Measurements from ENCODE around the gene ATAD2B. TPM values are rescaled to one million over a fixed set of nuclear protein-coding genes. Genes with fewer than 3 reads are reported as not detected.

ATAD2B gene
- total RNA-seq, 1 donor from 2014 or later: 8.1 TPM

- Histone ChIP-seq H3K27me3 (ENCODE audit: control insufficient read depth, insufficient read depth, low read length) (no peaks in the 10 kb centered on the region), H3K4me3 (ENCODE audit: low read depth, low read length) (no peak overlapping the region), H3K36me3 (ENCODE audit: control insufficient read depth, insufficient read depth, low read length) (peaks cover 1% of the 10 kb centered on the region)
- no peak for DNase-seq (ENCODE audit: low read depth)
- TF ChIP-seq, protein P1, sequence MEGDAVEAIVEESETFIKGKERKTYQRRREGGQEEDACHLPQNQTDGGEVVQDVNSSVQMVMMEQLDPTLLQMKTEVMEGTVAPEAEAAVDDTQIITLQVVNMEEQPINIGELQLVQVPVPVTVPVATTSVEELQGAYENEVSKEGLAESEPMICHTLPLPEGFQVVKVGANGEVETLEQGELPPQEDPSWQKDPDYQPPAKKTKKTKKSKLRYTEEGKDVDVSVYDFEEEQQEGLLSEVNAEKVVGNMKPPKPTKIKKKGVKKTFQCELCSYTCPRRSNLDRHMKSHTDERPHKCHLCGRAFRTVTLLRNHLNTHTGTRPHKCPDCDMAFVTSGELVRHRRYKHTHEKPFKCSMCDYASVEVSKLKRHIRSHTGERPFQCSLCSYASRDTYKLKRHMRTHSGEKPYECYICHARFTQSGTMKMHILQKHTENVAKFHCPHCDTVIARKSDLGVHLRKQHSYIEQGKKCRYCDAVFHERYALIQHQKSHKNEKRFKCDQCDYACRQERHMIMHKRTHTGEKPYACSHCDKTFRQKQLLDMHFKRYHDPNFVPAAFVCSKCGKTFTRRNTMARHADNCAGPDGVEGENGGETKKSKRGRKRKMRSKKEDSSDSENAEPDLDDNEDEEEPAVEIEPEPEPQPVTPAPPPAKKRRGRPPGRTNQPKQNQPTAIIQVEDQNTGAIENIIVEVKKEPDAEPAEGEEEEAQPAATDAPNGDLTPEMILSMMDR (IDR thresholded peaks at IDR 0.05; ENCODE audit: insufficient read depth, low read length, poor library complexity, severe bottlenecking): no peak
Measured at GRCh38 chr2:23859234-23859633, 67.7 kb downstream of the ATAD2B start.

GRCh38 chr2:23850564-23851256 is 76.2 kb downstream of the ATAD2B start:
- Histone ChIP-seq H3K27me3 (ENCODE audit: control insufficient read depth, insufficient read depth, low read length) (no peaks in the 10 kb centered on the region), H3K36me3 (ENCODE audit: control insufficient read depth, insufficient read depth, low read length) (peaks cover 1% of the 10 kb centered on the region), H3K4me3 (ENCODE audit: low read depth, low read length) (no peak overlapping the region)
- DNase-seq (ENCODE audit: low read depth): no peak
- TF ChIP-seq, protein P1 (IDR thresholded peaks at IDR 0.05; ENCODE audit: insufficient read depth, low read length, poor library complexity, severe bottlenecking): no peak

DNA sequence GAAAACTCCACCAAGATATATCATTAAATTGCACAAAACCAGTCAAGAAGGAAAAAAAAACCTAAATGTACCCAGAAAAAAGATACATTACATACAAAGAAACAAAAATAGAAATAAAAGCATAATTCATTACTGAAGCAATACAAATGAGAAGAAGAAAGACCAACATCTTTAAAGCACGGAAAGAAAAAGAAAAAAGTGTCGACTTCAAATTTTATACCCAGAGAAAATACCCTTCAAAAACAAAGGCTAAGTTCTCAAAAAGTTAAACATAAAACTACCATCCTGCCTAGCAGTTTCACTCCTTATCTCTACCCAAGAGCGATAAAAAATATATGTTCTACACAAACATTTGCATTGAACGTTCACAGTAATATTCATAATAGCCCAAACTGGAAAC is 82.0 kb downstream of the ATAD2B start:
- no peak for DNase-seq (ENCODE audit: low read depth)
- no peaks in the 10 kb centered on the region for H3K27me3 ChIP-seq (ENCODE audit: control insufficient read depth, insufficient read depth, low read length)
- H3K36me3 ChIP-seq (ENCODE audit: control insufficient read depth, insufficient read depth, low read length): no peaks in the 10 kb centered on the region
- TF ChIP-seq, protein P1 (IDR thresholded peaks at IDR 0.05; ENCODE audit: insufficient read depth, low read length, poor library complexity, severe bottlenecking): no peak
- H3K4me3 ChIP-seq (ENCODE audit: low read depth, low read length): no peak overlapping the region

- TF ChIP-seq, protein P1 (IDR thresholded peaks at IDR 0.05; ENCODE audit: insufficient read depth, low read length, poor library complexity, severe bottlenecking): no peak
- H3K27me3 ChIP-seq (ENCODE audit: control insufficient read depth, insufficient read depth, low read length): no peaks in the 10 kb centered on the region
- no peak overlapping the region for H3K4me3 ChIP-seq (ENCODE audit: low read depth, low read length)
- no peak for DNase-seq (ENCODE audit: low read depth)
- no peaks in the 10 kb centered on the region for H3K36me3 ChIP-seq (ENCODE audit: control insufficient read depth, insufficient read depth, low read length)
Measured at GRCh38 chr2:23843051-23843976, 83.6 kb downstream of the ATAD2B start.

GRCh38 chr2:23839919-23840578 is 86.9 kb downstream of the ATAD2B start:
- TF ChIP-seq, protein P1 (IDR thresholded peaks at IDR 0.05; ENCODE audit: insufficient read depth, low read length, poor library complexity, severe bottlenecking): no peak
- no peak overlapping the region for H3K4me3 ChIP-seq (ENCODE audit: low read depth, low read length)
- no peak for DNase-seq (ENCODE audit: low read depth)
- no peaks in the 10 kb centered on the region for H3K36me3 ChIP-seq (ENCODE audit: control insufficient read depth, insufficient read depth, low read length)
- H3K27me3 ChIP-seq (ENCODE audit: control insufficient read depth, insufficient read depth, low read length): no peaks in the 10 kb centered on the region

All from kidney epithelial cell (primary cell).